GM19372 (cell line): ENCODE measurements around the gene LRRC27.

Experiments
- ATAC-seq: cut with Tn5 transposase; IDR thresholded peaks from one replicate; pipeline ENCODE4 v1.9.1; 2021; ENCODE audit warnings: mild to moderate bottlenecking, low read depth, moderate library complexity; ENCODE audit not compliant: unreplicated experiment

The LRRC27 gene

DNA sequence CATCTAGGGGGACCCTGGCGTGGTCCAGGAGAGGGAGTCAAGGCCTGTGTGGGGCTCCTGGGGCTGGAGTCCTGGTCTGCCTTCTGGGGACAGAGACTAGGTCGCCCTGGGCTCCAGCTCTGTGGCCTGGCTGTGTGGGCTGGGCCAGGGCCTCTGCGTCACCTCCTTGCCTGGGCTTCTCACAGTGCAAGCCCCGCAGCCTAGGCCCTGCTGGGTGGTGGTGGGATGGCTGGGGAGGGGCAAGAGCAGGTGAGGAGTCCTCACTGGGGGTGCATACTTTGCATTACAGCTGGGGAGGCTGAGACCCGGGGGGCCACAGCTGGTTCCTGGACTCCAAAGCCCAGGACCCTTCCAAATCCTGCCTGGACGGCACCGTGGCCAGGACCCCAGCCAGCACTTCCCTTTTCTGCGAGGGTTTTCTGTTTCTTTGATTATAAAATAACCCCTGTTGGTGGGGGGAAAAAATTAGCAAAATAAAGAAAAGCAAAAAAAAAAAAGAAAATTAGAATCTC, 88.5 kb downstream of the LRRC27 start:
- no peak for ATAC-seq

DNA sequence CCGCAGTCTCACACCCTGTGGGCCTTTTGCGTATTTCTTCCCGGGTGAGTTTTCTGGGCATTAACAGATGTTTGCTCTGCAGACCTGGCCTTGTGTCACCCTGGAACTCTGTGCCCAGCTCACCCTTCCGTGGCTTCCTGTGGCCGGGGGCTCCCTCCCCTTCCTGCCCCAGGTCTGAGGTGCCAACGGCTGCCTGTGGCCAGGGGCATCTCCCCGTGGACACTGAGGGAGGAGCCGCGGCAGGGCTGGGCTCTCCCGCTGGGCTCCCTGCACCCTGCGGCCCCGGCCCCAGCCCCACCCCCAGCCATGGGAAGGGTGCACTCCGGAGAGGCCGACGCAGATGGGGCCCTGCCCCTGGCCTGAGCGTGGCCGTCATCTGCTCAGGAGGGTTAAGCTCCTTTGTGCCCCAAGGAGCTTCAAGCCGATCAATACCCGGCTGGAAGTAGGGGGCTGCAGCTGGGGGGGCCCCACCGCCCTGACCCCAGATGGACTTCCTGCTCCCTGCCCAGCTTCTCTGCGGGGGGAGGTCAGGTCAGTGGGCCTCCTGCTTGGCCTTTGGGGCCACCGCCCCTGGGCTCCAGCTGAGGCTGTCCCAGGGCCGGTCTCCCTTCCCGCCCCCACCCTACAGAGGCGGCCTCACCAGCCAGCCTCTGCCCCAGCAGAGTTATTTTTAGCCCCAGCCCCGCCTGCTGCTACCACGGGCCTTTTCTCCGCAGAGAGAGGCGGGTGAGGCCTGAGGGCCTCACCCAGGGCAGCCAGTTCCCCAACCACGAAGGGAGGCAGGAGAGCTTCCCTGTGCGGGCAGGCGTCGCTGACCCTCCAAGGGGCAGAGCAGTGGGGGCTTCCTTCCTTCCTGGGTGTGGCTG, 89.2 kb downstream of the LRRC27 start:
- ATAC-seq: peak; percentile 58

DNA sequence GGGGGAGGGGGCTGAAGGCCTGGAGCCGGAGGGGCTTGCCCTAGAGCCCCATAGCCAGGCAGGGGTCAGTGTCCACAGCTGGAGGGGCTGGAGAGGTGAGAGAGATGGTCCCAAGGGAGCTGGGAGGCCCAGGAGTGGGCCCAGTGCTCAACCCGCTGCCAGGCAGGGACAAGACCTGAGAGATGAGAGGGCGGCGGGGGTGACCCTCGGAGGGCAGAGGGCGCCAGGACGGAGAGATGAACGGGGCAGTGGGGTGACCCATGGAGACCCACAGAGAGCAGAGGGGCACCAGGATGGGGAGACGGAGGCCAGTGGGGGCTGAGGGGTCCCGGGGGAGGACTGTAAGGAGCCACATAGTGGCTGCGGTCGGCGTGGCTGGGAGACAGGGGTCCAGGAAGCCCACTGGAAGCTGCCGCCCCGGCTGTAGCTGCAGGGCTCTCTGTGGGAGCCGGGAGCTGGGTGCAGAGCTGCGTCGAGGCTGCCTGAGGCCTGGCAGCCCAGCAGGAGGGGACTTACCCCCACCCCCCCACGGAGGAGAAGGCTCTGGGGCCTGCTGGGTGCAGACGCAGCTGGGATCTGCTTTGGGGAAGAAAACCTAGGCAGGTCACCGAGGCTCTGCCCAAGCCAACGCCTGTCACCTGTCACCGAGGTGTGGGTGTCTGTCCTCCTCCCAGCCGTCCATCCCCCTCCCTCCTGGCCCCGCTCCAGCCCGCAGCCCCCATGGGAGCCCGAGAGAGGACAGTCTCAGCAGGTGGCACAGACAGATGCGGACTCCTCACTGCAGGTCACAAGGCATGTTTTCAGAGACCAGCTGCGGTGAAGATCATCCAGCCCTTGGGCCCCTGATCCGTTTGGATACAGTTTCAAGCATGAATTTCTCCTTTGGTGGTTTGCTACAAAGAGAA, 90.1 kb downstream of the LRRC27 start:
- no peak for ATAC-seq

- no peak for ATAC-seq
Observed at GRCh38 chr10:132422903-132423825, 91.2 kb downstream of the LRRC27 start.

- no peak for ATAC-seq
Observed at GRCh38 chr10:132423966-132424861, 92.2 kb downstream of the LRRC27 start.

DNA sequence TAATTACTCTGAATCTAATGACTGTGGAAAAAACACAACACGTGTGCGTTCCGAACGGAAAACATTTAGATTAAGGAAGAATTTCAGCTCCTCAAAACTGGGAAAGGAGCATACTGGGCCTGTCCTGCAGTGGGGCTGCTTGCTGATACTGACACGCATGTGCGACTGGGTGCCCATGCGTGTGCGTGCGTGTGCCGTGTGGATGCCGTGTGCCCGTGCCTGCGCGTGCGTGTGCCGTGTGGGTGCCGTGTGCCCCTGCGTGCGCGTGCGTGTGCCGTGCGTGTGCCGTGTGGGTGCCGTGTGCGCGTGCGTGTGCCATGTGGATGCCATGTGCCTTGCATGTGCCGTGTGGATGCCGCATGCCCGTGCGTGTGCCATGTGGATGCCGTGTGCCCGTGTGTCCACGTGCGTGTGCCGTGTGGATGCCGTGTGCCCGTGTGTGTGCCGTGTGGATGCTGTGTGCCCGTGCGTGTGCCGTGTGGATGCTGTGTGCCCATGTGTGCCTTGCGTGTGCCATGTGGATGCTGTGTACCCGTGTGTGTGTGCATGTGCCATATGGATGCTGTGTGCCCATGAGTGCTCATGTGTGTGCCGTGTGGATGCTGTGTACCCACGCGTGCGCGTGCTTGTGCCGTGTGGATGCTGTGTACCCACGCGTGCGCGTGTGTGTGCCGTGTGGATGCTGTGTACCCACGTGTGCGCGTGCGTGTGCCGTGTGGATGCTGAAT, 93.2 kb downstream of the LRRC27 start:
- no peak for ATAC-seq

GRCh38 chr10:132425757-132426155, 93.8 kb downstream of the LRRC27 start:
- ATAC-seq: no peak

DNA sequence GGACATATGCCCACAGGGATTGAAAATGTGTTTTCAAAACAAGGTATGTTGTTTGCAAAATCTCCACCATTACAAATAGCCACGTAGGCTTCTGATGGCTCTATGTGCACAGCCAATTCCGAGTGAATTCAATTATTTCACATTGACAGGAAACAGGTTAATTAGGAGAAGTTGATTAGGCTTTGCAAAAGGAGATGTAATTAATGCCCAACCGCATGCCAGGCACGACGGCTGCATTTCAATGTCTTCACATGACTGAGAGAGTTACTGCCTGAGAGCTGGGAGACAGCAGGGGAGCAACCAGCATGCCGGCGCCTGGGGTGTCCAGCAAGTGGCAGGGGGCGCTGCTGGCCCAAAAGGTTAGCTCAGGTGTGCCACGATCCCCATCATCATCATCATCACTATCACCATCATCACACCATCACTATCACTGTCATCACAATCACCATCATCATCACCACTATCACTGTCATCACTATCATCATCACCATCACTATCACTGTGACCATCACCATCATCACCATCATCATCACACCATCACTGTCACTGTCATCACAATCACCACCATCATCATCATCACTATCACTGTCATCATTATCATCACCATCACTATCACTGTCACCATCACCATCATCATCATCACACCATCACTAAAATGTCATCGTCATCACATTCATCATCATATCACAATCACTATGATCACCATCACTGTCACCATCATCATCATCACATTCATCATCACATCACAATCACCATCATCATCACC, 95.2 kb downstream of the LRRC27 start:
- no peak for ATAC-seq

DNA sequence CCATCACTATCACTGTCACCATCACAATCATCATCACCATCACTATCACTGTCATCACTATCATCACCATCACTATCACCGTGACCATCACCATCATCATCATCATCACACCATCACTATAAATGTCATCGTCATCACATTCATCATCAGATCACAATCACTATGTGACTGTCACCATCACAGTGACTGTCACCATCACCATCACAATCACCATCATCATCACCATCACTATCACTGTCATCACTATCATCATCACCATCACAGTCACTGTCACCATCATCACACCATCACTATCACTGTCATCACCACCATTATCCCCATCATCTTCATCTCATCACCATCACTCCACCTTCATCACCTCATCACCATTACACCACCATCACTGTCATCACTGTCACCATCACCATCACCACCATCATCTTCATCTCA, 96.0 kb downstream of the LRRC27 start:
- ATAC-seq: no peak

GRCh38 chr10:132428486-132428995, 96.5 kb downstream of the LRRC27 start:
- ATAC-seq: no peak
